ENCODE data around the gene ELANE. TPM values are rescaled to one million over a fixed set of nuclear protein-coding genes. Genes with fewer than 3 reads are reported as not detected.
"Not testable (repeated sequence)": the region's sequence is repeated elsewhere in the genome, so short reads cannot be mapped to it uniquely, and the experiment has no call there.

ELANE gene
- total RNA-seq, 1 donor = 0.63 TPM

DNA sequence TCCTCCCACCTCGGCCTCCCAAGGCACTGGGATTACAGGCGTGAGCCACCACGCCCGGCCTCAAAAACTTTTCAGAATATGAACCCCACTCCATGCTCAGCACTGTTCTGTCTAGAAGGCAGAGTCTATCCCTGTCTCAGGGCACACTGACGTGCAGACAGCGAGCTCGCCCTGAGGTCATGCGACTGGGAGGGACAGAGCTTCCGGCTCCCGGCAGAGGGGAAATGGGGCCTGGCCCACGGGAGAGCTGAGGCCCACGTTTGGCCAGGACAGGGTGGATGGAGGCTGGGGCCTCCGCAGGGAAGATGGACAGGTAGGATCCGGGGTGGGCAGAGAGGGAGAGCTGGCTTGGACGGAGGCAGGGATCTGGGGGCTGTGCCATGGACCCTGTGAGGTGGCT lies 27.2 kb upstream of the ELANE start:
- Histone ChIP-seq H3K27me3 (ENCODE audit: insufficient read depth, low read length) (no peaks in the 10 kb centered on the region), H3K9me3 (ENCODE audit: low read depth, low read length) (no peaks in the 10 kb centered on the region), H3K4me3 (ENCODE audit: low read length) (no peak overlapping the region), H3K4me1 (ENCODE audit: insufficient read depth, low read length) (peaks cover 43% of the 10 kb centered on the region)

GRCh38 chr19:825897-826644 lies 26.0 kb upstream of the ELANE start:
- no peaks in the 10 kb centered on the region for H3K9me3 ChIP-seq (ENCODE audit: low read depth, low read length)
- H3K27me3 ChIP-seq (ENCODE audit: insufficient read depth, low read length) = no peaks in the 10 kb centered on the region
- no peak overlapping the region for H3K4me3 ChIP-seq (ENCODE audit: low read length)
- peaks cover 43% of the 10 kb centered on the region for H3K4me1 ChIP-seq (ENCODE audit: insufficient read depth, low read length)

GRCh38 chr19:827314-827709 lies 24.8 kb upstream of the ELANE start:
- Histone ChIP-seq H3K9me3 (ENCODE audit: low read depth, low read length) (no peaks in the 10 kb centered on the region), H3K4me1 (ENCODE audit: insufficient read depth, low read length) (peaks cover 43% of the 10 kb centered on the region), H3K27me3 (ENCODE audit: insufficient read depth, low read length) (no peaks in the 10 kb centered on the region), H3K4me3 (ENCODE audit: low read length) (no peak overlapping the region)

- Histone ChIP-seq H3K27me3 (ENCODE audit: insufficient read depth, low read length) (no peaks in the 10 kb centered on the region), H3K9me3 (ENCODE audit: low read depth, low read length) (no peaks in the 10 kb centered on the region), H3K4me3 (ENCODE audit: low read length) (no peak within 1 kb of the TSS), H3K4me1 (ENCODE audit: insufficient read depth, low read length) (peaks cover 40% of the 10 kb centered on the region)
These were observed 24.3 kb upstream of the ELANE start, which contains the start of gene AZU1 for GRCh38 chr19:827710-828321. Gene AZU1 (plus strand): TSS chr19:827837. CDS start chr19:827847, 10 bp downstream.

DNA sequence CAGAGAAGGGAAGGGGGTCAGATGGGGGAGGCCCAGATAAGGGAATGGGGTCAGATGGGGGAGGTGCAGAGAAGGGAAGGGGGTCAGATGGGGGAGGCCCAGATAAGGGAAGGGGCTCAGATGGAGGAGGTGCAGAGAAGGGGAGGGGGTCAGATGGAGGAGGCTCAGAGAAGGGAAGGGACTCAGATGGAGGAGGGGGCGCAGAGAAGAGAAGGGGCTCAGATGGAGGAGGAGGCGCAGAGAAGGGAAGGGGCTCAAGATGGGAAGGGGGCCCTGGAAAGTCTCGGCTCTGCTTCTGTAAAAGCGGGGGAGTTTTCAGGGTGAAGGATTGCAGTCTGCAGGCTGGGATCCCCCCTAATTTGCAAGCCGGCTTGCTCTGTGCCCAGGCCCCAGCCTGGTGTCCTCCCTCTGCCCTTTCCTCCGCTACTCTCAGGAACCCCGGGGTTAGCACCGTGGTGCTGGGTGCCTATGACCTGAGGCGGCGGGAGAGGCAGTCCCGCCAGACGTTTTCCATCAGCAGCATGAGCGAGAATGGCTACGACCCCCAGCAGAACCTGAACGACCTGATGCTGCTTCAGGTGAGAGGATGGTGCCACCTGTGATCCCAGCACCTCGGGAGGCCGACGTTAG lies 22.9 kb upstream of the ELANE start:
- H3K4me1 ChIP-seq (ENCODE audit: insufficient read depth, low read length) = peaks cover 28% of the 10 kb centered on the region
- H3K27me3 ChIP-seq (ENCODE audit: insufficient read depth, low read length) = no peaks in the 10 kb centered on the region

DNA sequence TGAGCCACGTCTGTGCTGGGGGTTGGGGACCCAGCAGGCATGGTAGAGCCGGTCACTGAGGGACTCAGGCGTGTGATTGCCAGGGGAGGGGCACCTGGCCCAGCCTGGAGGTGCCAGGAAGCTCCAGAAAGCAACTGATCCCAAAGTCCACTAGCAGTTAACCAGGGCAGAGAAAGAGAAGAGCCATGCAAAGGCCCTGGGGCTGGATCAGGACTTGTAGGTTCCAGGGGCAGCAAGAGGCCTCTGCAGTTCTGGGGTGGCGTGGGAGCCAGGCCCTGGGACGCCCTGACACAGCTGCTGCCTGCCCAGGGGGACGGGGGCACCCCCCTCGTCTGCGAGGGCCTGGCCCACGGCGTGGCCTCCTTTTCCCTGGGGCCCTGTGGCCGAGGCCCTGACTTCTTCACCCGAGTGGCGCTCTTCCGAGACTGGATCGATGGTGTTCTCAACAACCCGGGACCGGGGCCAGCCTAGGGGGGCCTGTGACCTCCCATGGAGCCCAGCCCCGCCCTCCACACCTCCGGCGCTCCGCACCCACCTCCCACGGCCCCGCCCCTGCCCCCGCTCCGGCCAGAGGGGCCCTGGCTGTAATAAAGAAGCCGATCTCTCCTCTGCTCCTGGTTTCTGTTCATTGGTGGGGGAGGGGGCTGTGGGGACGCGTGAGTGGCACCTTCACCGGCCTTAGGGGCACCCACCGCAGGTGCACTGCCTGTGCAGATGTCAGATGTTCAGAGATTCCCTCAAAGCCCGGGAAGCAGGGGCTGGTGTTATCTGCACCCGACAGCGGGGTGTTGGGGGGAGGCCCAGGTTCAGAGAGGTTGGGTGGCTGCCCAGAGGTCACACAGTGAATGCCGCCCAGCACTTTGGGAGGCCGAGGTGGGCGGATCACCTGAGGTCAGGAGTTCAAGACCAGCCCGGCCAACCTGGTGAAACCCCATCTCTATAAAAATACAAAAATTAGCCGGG lies 20.4 kb upstream of the ELANE start:
- Histone ChIP-seq H3K27me3 (ENCODE audit: insufficient read depth, low read length) (no peaks in the 10 kb centered on the region), H3K9me3 (ENCODE audit: low read depth, low read length) (no peaks in the 10 kb centered on the region), H3K4me3 (ENCODE audit: low read length) (no peak overlapping the region), H3K4me1 (ENCODE audit: insufficient read depth, low read length) (peaks cover 14% of the 10 kb centered on the region)

More for the DNA sequence above, 22.9 kb upstream of the ELANE start:
- H3K9me3 ChIP-seq (ENCODE audit: low read depth, low read length) = no peaks in the 10 kb centered on the region
- no peak overlapping the region for H3K4me3 ChIP-seq (ENCODE audit: low read length)

GRCh38 chr19:834216-834615 lies 17.9 kb upstream of the ELANE start:
- H3K27me3 ChIP-seq (ENCODE audit: insufficient read depth, low read length) = no peaks in the 10 kb centered on the region
- peaks cover 13% of the 10 kb centered on the region for H3K4me1 ChIP-seq (ENCODE audit: insufficient read depth, low read length)
- no peak overlapping the region for H3K4me3 ChIP-seq (ENCODE audit: low read length)
- no peaks in the 10 kb centered on the region for H3K9me3 ChIP-seq (ENCODE audit: low read depth, low read length)

DNA sequence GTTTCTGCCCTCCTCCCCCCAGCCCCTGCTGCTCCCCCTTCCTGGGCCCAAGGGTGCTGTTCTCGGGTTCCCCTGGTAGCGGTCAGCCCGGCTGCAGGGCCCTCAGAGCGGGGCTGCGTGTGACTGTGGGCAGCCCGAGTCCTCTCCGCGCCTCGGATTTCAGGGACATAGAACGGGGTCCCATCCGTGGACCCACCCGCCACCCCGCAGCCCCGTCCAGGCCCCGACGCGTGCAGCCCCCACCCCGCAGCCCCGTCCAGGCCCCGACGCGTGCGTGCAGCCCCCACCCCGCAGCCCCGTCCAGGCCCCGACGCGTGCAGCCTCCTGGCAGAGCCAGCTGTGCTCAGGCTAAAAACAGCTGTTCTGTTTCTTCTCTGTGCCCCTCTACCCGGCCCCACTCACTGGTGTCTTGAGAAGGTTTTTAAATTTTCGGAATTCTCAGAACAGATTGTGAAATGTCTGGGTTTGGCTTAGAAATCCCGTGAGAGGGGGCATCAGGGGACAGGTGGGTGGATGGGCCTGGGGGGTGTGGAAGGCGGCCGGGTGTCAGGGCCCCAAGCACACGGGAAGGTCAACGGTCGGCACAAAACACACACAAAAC lies 16.8 kb upstream of the ELANE start:
- Histone ChIP-seq H3K4me3 (ENCODE audit: low read length) (no peak overlapping the region), H3K9me3 (ENCODE audit: low read depth, low read length) (no peaks in the 10 kb centered on the region), H3K4me1 (ENCODE audit: insufficient read depth, low read length) (peaks cover 17% of the 10 kb centered on the region), H3K27me3 (ENCODE audit: insufficient read depth, low read length) (no peaks in the 10 kb centered on the region)

- Histone ChIP-seq H3K4me3 (ENCODE audit: low read length) (no peak within 1 kb of the TSS), H3K9me3 (ENCODE audit: low read depth, low read length) (no peaks in the 10 kb centered on the region), H3K27me3 (ENCODE audit: insufficient read depth, low read length) (peaks cover 3% of the 10 kb centered on the region), H3K4me1 (ENCODE audit: insufficient read depth, low read length) (peaks cover 34% of the 10 kb centered on the region)
These were observed 11.4 kb upstream of the ELANE start, which contains the start of gene PRTN3 for GRCh38 chr19:840519-841206. Gene PRTN3 (plus strand): TSS chr19:840999. CDS start chr19:841009, 10 bp downstream.

GRCh38 chr19:842802-843179 lies 9.3 kb upstream of the ELANE start:
- peaks cover 30% of the 10 kb centered on the region for H3K4me1 ChIP-seq (ENCODE audit: insufficient read depth, low read length)
- not testable (repeated sequence) for H3K27me3 ChIP-seq (ENCODE audit: insufficient read depth, low read length); H3K9me3 ChIP-seq (ENCODE audit: low read depth, low read length); H3K4me3 ChIP-seq (ENCODE audit: low read length)

- Histone ChIP-seq H3K27me3 (ENCODE audit: insufficient read depth, low read length) (peaks cover 3% of the 10 kb centered on the region), H3K4me3 (ENCODE audit: low read length) (no peak overlapping the region), H3K4me1 (ENCODE audit: insufficient read depth, low read length) (peaks cover 32% of the 10 kb centered on the region)
These were observed 8.8 kb upstream of the ELANE start for GRCh38 chr19:843180-843835.

DNA sequence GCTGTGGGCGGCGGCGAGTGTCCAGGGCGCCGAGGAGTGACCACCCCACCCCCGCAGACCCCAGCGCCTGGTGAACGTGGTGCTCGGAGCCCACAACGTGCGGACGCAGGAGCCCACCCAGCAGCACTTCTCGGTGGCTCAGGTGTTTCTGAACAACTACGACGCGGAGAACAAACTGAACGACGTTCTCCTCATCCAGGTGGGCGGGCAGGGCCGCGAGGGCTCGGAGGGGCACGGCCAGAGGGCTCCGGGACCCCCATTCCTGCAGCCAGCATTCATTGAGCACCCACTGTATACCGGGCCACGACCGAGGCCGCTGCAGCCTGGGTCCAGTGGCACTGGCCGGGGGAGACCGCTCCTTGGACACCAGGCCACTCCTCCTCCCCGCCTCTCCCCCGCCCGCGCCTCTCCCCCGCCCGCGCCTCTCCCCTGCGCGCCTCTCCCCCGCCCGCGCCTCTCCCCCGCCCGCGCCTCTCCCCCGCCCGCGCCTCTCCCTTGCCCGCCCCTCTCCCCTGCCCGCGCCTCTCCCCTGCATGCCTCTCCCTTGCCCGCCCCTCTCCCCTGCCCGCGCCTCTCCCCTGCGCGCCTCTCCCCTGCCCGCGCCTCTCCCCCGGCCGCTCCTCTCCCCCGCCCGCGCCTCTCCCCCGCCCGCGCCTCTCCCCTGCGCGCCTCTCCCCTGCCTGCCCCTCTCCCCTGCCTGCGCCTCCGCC lies 8.1 kb upstream of the ELANE start:
- Histone ChIP-seq H3K4me3 (ENCODE audit: low read length) (no peak overlapping the region), H3K9me3 (ENCODE audit: low read depth, low read length) (no peaks in the 10 kb centered on the region), H3K4me1 (ENCODE audit: insufficient read depth, low read length) (peaks cover 28% of the 10 kb centered on the region), H3K27me3 (ENCODE audit: insufficient read depth, low read length) (peaks cover 3% of the 10 kb centered on the region)

More at GRCh38 chr19:843180-843835, 8.8 kb upstream of the ELANE start:
- H3K9me3 ChIP-seq (ENCODE audit: low read depth, low read length) = no peaks in the 10 kb centered on the region

DNA sequence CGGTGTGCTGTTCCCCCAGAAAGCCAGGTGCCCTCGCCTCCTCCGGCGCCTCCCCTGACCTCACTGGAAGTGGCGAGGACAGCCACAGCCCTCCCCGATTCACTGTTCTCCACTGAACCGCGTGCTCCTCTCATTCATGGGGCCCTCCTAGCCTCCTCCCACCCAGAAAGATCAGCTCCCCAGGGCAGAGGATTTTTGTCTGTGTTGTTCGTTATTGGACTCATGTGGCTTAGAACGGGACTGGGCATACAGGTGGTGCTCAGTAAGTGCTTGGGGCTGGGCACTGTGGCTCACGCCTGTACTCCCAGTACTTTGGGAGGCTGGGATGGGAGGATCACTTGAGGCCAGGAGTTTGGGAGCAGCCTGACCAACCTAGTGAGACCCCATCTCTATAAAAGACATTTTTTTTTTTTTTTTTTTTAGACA lies 7.5 kb upstream of the ELANE start:
- H3K4me1 ChIP-seq (ENCODE audit: insufficient read depth, low read length) = peaks cover 24% of the 10 kb centered on the region
- H3K9me3 ChIP-seq (ENCODE audit: low read depth, low read length) = no peaks in the 10 kb centered on the region
- peaks cover 3% of the 10 kb centered on the region for H3K27me3 ChIP-seq (ENCODE audit: insufficient read depth, low read length)
- no peak overlapping the region for H3K4me3 ChIP-seq (ENCODE audit: low read length)
